ENCODE measurements around the gene SH3BP4. TPM values are rescaled to one million over a fixed set of nuclear protein-coding genes. Genes with fewer than 3 reads are reported as not detected.

SH3BP4 gene
- total RNA-seq, 1 donor from 2014 or later, result 19.2 TPM

DNA sequence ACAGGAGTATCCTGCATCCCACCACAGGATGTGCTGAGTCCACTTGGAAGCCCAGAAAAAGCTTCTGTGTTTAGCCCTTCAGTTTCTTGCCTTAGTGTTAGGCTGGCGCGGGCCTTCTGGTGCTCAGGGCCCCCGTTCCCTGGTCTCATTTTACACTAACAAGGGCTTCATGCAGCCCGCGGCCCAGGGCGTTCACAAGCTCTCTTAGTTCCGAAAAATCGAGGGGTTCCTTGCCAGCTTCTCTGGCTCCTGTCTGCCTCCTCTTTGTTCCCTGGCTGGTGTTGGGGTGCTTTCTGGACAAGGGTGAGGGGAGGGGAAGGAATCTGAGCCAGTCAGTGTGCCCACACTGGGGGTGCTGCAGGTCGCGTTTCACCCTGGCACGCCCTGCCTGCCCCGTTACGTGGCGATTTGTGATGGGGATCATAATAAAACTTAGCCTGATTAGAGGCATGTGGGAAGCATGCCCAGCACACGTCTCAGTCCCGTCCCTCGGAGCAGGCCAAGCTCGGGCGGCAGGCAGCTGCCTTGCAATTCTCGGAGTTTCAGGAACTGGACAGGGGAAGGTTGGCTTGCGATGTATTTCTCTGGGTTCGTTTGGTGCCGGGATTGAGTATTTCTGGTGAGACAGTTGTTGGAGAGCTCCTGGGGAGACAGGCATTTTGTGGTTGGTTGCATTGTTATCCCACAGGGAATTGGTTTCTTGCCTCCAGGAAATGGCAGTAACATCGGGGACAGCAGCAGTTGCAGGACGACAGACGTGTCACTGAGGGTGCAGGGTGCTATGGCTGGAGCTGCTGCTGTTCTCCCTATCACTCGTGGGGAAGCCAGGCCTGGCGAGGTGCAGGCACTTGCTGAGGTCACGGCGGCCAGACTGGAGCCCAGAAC is 22.9 kb downstream of the SH3BP4 start:
- Histone ChIP-seq H3K4me1 (peaks cover 40% of the 10 kb centered on the region), H3K27me3 (no peaks in the 10 kb centered on the region), H3K36me3 (no peaks in the 10 kb centered on the region), H3K9me3 (no peaks in the 10 kb centered on the region), H3K27ac (no peak overlapping the region), H3K4me3 (no peak overlapping the region)
- no peak for TF ChIP-seq POLR2AphosphoS5 (IDR thresholded peaks at IDR 0.05; ENCODE audit: insufficient read depth in 1 of 2, low read depth in 1 of 2)
- DNase-seq (ENCODE audit: extremely low spot score in 2 of 2), result no peak
- intact Hi-C loops (cut with DNase I), result no loop called here

DNA sequence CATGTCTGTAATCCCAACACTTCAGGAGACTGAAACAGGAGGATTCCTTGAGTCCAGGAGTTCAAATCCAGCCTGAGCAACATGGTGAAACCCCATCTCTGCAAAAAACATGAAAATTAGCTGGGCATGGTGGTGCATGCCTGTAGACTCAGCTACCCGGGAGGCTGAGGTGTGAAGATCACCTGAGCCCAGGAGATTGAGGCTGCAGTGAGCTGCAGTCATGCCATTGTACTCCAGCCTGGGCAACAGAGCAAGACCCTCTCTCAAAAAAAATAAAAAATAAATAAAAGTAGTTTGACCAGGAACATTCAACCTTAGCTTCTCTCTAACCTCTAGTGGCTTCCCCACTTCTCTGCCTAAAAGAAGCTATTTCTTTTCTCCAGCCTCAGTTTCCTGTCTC is 23.8 kb downstream of the SH3BP4 start:
- no peak for DNase-seq (ENCODE audit: extremely low spot score in 2 of 2)
- peaks cover 40% of the 10 kb centered on the region for H3K4me1 ChIP-seq
- TF ChIP-seq, protein P1, sequence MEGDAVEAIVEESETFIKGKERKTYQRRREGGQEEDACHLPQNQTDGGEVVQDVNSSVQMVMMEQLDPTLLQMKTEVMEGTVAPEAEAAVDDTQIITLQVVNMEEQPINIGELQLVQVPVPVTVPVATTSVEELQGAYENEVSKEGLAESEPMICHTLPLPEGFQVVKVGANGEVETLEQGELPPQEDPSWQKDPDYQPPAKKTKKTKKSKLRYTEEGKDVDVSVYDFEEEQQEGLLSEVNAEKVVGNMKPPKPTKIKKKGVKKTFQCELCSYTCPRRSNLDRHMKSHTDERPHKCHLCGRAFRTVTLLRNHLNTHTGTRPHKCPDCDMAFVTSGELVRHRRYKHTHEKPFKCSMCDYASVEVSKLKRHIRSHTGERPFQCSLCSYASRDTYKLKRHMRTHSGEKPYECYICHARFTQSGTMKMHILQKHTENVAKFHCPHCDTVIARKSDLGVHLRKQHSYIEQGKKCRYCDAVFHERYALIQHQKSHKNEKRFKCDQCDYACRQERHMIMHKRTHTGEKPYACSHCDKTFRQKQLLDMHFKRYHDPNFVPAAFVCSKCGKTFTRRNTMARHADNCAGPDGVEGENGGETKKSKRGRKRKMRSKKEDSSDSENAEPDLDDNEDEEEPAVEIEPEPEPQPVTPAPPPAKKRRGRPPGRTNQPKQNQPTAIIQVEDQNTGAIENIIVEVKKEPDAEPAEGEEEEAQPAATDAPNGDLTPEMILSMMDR (IDR thresholded peaks at IDR 0.05), result no peak
- TF ChIP-seq POLR2AphosphoS5 (IDR thresholded peaks at IDR 0.05; ENCODE audit: insufficient read depth in 1 of 2, low read depth in 1 of 2) (no peak), POLR2A (IDR thresholded peaks at IDR 0.05) (no peak)
- H3K27me3 ChIP-seq, result no peaks in the 10 kb centered on the region
- H3K36me3 ChIP-seq, result no peaks in the 10 kb centered on the region
- no peak overlapping the region for H3K4me3 ChIP-seq
- H3K9me3 ChIP-seq, result no peaks in the 10 kb centered on the region
- intact Hi-C loops (cut with DNase I), result no loop called here
- no peak overlapping the region for H3K27ac ChIP-seq

DNA sequence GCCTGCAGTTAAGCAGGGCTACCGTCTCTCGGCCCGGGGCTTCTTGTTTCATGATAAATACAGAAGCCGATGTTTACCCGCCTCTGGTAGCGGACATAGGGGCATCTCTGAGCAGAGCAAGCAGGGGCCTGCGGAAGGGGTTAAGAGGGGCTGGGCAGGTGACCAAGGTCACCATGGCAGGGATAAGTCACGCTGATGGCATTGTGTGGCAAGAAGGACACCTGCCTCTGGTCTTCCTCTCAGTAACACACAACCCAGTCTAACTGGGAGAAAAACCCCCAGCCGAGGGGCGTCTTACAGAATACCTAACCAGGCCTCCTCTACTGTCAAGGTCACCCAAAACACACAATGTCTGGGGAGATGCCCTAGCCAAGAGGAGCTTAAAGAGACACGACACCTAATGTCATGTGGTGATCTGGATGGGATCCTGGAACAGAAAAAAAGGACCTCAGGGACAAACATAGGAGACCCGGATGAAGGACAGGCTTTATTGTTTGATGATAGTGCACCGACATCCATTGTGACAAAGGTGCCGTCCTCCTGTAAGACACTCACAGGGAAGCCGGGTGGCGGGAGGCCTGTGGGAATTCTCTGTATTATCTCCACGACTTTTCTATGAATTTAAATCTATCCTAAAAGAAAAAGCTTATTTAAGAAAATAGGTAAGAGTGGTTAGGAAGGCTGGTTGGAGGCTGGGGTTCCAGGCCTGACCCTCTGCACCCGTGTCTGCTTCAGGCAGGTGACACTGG is 24.8 kb downstream of the SH3BP4 start:
- TF ChIP-seq POLR2AphosphoS5 (IDR thresholded peaks at IDR 0.05; ENCODE audit: insufficient read depth in 1 of 2, low read depth in 1 of 2), result no peak
- intact Hi-C loops (cut with DNase I), result no loop called here
- no peak for DNase-seq (ENCODE audit: extremely low spot score in 2 of 2)
- Histone ChIP-seq H3K27me3 (no peaks in the 10 kb centered on the region), H3K9me3 (no peaks in the 10 kb centered on the region), H3K4me1 (peaks cover 46% of the 10 kb centered on the region), H3K27ac (no peak overlapping the region), H3K36me3 (no peaks in the 10 kb centered on the region), H3K4me3 (no peak overlapping the region)

DNA sequence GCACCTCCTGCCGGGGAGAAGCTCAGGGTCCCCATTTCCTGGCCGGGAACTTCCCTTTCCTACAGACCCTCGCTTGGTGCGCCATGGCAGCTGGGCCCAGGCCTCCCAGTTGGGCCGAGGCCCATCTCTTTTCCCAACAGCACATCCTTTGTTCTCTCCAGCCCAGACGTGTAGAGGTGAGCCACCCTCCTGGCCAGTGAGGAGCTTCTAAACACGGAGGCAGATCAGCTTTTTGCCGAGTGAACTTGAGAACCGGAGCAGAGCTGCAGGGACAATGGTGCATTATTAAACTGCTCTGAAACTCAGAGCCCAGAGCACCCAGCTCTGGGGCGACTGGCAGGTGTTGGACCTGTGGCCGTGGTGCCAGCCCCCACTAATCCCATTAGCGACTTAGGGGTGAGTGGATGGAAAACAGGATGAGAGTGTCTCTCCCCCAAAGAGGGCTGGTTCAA is 25.4 kb downstream of the SH3BP4 start:
- H3K4me1 ChIP-seq, result peaks cover 52% of the 10 kb centered on the region
- H3K36me3 ChIP-seq, result no peaks in the 10 kb centered on the region
- TF ChIP-seq POLR2AphosphoS5 (IDR thresholded peaks at IDR 0.05; ENCODE audit: insufficient read depth in 1 of 2, low read depth in 1 of 2), result no peak
- TF ChIP-seq, protein P1 (IDR thresholded peaks at IDR 0.05), result no peak
- no peak for TF ChIP-seq POLR2A (IDR thresholded peaks at IDR 0.05)
- H3K9me3 ChIP-seq, result no peaks in the 10 kb centered on the region
- DNase-seq (ENCODE audit: extremely low spot score in 2 of 2), result no peak
- intact Hi-C loops (cut with DNase I), result no loop called here
- H3K4me3 ChIP-seq, result no peak overlapping the region
- no peaks in the 10 kb centered on the region for H3K27me3 ChIP-seq
- H3K27ac ChIP-seq, result no peak overlapping the region

DNA sequence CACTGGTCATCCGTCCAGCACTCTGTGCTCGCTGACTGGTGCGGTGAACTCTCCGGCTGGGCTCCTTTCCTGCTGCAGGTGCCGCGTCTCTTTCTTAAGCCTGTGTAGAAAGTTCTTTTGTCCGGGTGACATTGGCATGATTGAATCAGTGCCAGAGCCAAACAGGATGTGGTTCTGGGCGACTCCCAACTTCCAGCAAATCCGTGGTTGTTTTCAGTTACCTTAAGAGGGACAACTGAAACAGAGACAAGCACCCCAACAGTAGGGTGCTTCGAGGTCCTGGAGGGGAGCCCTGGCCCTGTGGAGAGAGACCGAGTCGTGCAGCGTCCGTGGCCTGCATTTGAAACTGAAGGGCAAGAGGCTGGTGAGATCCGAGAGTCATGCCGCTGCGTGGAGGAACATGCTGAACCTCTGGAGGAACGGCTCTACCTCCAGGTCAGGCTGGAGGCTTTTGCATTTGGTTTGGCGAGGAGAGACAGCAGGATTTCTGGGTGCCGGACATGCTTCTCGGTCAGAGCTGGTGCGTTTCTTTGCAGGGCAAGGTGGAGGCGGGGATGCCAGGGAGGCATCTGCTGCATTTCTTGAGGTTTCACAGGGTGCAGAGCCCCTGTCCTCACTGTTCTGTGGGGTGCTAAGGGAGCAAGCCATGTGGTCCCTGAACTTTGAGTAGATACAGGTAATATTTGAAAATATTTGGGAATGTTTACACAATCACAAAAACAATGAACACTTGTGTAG is 26.8 kb downstream of the SH3BP4 start:
- intact Hi-C loops (cut with DNase I), result no loop called here
- Histone ChIP-seq H3K27ac (no peak overlapping the region), H3K4me1 (peaks cover 59% of the 10 kb centered on the region), H3K27me3 (no peaks in the 10 kb centered on the region), H3K4me3 (no peak overlapping the region), H3K36me3 (no peaks in the 10 kb centered on the region), H3K9me3 (no peaks in the 10 kb centered on the region)
- TF ChIP-seq, protein P1 (IDR thresholded peaks at IDR 0.05), result no peak
- TF ChIP-seq POLR2AphosphoS5 (IDR thresholded peaks at IDR 0.05; ENCODE audit: insufficient read depth in 1 of 2, low read depth in 1 of 2) (no peak), POLR2A (IDR thresholded peaks at IDR 0.05) (no peak)
- no peak for DNase-seq (ENCODE audit: extremely low spot score in 2 of 2)

Data from vagina (tissue), 2 donors.